CD4-positive, alpha-beta T cell (primary cell): ENCODE data around the gene STK11. TPM values are rescaled to one million over a fixed set of nuclear protein-coding genes. Genes with fewer than 3 reads are reported as not detected.

Experiments used
- ATAC-seq: fragments of 200-7000 bp; cut with Tn5 transposase; one replicate; pipeline ENCODE4 v1.10.0; 2022; ENCODE audit warnings: mild to moderate bottlenecking; ENCODE audit not compliant: poor library complexity
- CTCF ChIA-PET: fragments of 350-600 bp; sonication (Branson Sonifier 250); formaldehyde crosslinking; loops from one replicate; lab custom pipeline; 2021; ENCODE audit warnings: antibody characterized with exemption, inconsistent platforms; lab: Charles Lee
- POLR2A ChIA-PET: fragments of 350-600 bp; sonication (Branson Sonifier 250); formaldehyde crosslinking; loops from one replicate; lab custom pipeline; 2021; ENCODE audit warnings: antibody characterized with exemption, inconsistent platforms; lab: Charles Lee
- DNase-seq, 14 experiments: peaks; one replicate each; pipeline ENCODE4 v3.0.0-alpha.2; 2013 to 2020; ENCODE audit warnings: mixed read lengths in 2 of 14
- H3K27ac ChIP-seq, 2 donors: one replicate each; pipeline versions ENCODE4 v1.5.1 to v1.7.0; 2013; ENCODE audit warnings: low read length in 2 of 2, low read depth in 1 of 2, mild to moderate bottlenecking in 1 of 2
- H3K27me3 ChIP-seq, 2 experiments: 1 replicate in 1 of 2; 2 replicates in 1 of 2; pipeline versions ENCODE4 v1.6.1 to v1.7.0; 2013; ENCODE audit warnings: low read length in 2 of 2, control low read depth in 1 of 2, mild to moderate bottlenecking in 1 of 2, moderate library complexity in 1 of 2; ENCODE audit not compliant: insufficient read depth in 2 of 2, control insufficient read depth in 1 of 2
- H3K36me3 ChIP-seq: one replicate; pipeline ENCODE4 v1.6.1; 2013; ENCODE audit warnings: low read length, control low read depth; ENCODE audit not compliant: insufficient read depth
- H3K4me1 ChIP-seq: one replicate; pipeline ENCODE4 v1.6.1; 2013; ENCODE audit warnings: low read length, control low read depth; ENCODE audit not compliant: insufficient read depth
- H3K4me3 ChIP-seq: one replicate; pipeline ENCODE4 v1.5.1; 2013; ENCODE audit warnings: mild to moderate bottlenecking, low read length, moderate library complexity
- H3K9me3 ChIP-seq, 2 experiments: 1 replicate in 1 of 2; 2 replicates in 1 of 2; pipeline versions ENCODE4 v1.6.1 to v1.7.0; 2013; ENCODE audit warnings: low read length in 2 of 2, mild to moderate bottlenecking in 2 of 2, control low read depth in 1 of 2, moderate library complexity in 1 of 2; ENCODE audit not compliant: control insufficient read depth in 1 of 2, insufficient read depth in 1 of 2
- H3K27ac Mint-ChIP-seq: one replicate; pipeline ENCODE4 v1.8.0; 2020; ENCODE audit warnings: mixed read lengths
- H3K27me3 Mint-ChIP-seq: one replicate; pipeline ENCODE4 v1.8.0; 2021; ENCODE audit warnings: mixed read lengths
- H3K36me3 Mint-ChIP-seq: one replicate; pipeline ENCODE4 v1.8.0; 2021; ENCODE audit warnings: low read depth, mixed read lengths
- H3K4me1 Mint-ChIP-seq: one replicate; pipeline ENCODE4 v1.8.0; 2021; ENCODE audit warnings: low read depth, mixed read lengths
- H3K4me3 Mint-ChIP-seq: one replicate; pipeline ENCODE4 v1.8.0; 2020; ENCODE audit warnings: mild to moderate bottlenecking, mixed read lengths
- H3K9me3 Mint-ChIP-seq: one replicate; pipeline ENCODE4 v1.8.0; 2020; ENCODE audit warnings: mixed read lengths
- CTCF ChIP-seq: fragments of 200-600 bp; IDR thresholded peaks from one replicate; pipeline ENCODE4 v1.8.0; 2022; ENCODE audit warnings: antibody characterized with exemption, mild to moderate bottlenecking
- intact Hi-C, 2 experiments: fragments of 100-400 bp; cut with DNase I in 1 of 2; cut with micrococcal nuclease in 1 of 2; formaldehyde crosslinking; loops; one replicate each; pipeline versions ENCODE4 v1.15.1 to v1.9.0; 2023 to 2025; cut with DNase I, micrococcal nuclease
- total RNA-seq, 174 experiments: library from RNA in 2 of 174; stranded (reverse) in 2 of 174; gene quantifications; one replicate each; pipeline ENCODE4 v1.2.3 and lab custom pipeline; 2021 to 2026

The STK11 gene
- total RNA-seq, 2 experiments from 2014 or later: 49.7 to 53.0 TPM

DNA sequence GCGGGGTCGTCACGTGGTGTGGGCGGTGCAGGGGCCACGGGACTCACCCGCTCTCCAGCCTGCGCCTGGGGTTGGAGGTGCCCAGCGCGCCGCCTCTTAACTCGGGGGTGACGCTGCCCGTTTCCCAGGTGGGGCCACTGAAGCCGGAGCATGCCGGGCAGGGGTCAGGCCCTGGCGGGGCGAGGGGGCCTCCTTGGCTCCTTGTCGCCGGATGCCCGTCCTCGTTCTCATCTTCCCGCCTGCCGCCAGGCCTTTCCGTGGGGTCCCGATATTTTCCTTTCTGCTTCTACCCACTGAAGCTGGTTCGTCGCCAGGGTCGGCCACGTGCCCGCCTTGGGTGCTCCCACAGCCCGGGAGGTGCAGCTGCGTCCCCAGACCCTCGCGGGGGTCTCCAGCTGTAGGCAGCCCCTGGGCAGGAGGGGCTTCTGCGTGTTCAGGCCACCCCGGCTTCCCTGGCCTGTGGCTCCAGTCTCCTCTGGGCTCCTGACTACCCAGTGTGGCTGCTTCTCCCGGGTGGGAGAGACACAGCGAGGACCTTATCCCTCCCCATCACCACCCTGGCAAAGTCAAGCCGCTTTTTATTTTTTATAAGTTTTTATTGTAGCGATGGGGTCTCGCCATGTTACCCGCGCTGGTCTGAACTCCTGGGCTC, 70.5 kb downstream of the STK11 start:
- Histone ChIP-seq H3K4me1 (peaks cover 68% of the 10 kb centered on the region), H3K27ac (peak overlapping the region; percentile 77 to 96), H3K27me3 (no peaks in the 10 kb centered on the region), H3K4me3 (peak overlapping the region; percentile 91), H3K9me3 (no peaks in the 10 kb centered on the region), H3K36me3 (peaks cover 69% of the 10 kb centered on the region)
- no peak for TF ChIP-seq CTCF
- Mint-ChIP-seq H3K36me3 (peaks cover 69% of the 10 kb centered on the region), H3K4me1 (peaks cover 52% of the 10 kb centered on the region), H3K27ac (peak overlapping the region; percentile 96), H3K27me3 (no peaks in the 10 kb centered on the region), H3K4me3 (peak overlapping the region; percentile 94), H3K9me3 (no peaks in the 10 kb centered on the region)
- ATAC-seq (no peak), DNase-seq (peak in 1 of 14 experiments; percentile 43)
- CTCF ChIA-PET: interaction anchor here (0.6 to 1.4 kb wide), 2 partner anchors 32 to 633 kb away, joined by 3 to 10 read pairs; no protein-coding TSS in a partner anchor
- intact Hi-C loops: loop anchor here (5.0 to 10.0 kb wide), 4 partner anchors 76 to 199 kb away; partner anchors contain the start of genes C19orf25 (in 1 of the 2), DAZAP1 (in 1 of the 2), GAMT (in 1 of the 2) and RPS15 (in 1 of the 2)
- POLR2A ChIA-PET: interaction anchor here (1.3 to 1.8 kb wide), 4 partner anchors 10 to 249 kb away, joined by 6 to 25 read pairs (median 12); partner anchors contain the start of genes ARHGAP45 and CNN2

- intact Hi-C loops: loop anchor here (5.0 to 10.0 kb wide), 4 partner anchors 76 to 198 kb away; partner anchors contain the start of genes C19orf25 (in 1 of the 2), DAZAP1 (in 1 of the 2), GAMT (in 1 of the 2) and RPS15 (in 1 of the 2)
- peaks cover 64% of the 10 kb centered on the region for H3K36me3 ChIP-seq
- H3K9me3 ChIP-seq: no peaks in the 10 kb centered on the region
- TF ChIP-seq CTCF: no peak
- POLR2A ChIA-PET: interaction anchor here (0.9 to 1.8 kb wide), 3 partner anchors 106 to 250 kb away, joined by 4 to 9 read pairs (median 6); partner anchors contain the start of genes ARHGAP45 and CNN2
- peaks cover 63% of the 10 kb centered on the region for H3K4me1 ChIP-seq
- peak overlapping the region; percentile 77 to 96 for H3K27ac ChIP-seq
- H3K4me3 ChIP-seq: peak overlapping the region; percentile 91
- H3K4me1 Mint-ChIP-seq: peaks cover 47% of the 10 kb centered on the region
- peak overlapping the region; percentile 96 for H3K27ac Mint-ChIP-seq
- peak overlapping the region; percentile 94 for H3K4me3 Mint-ChIP-seq
- no peaks in the 10 kb centered on the region for H3K9me3 Mint-ChIP-seq
- ATAC-seq (peak; percentile 7), DNase-seq (peak in 6 of 14 experiments; percentile 32 to 70 (median 56))
- H3K27me3 Mint-ChIP-seq: no peaks in the 10 kb centered on the region
- CTCF ChIA-PET: interaction anchor here (1.2 to 1.4 kb wide), 2 partner anchors 28 to 96 kb away, joined by 3 read pairs; no protein-coding TSS in a partner anchor
- H3K36me3 Mint-ChIP-seq: peaks cover 64% of the 10 kb centered on the region
- no peaks in the 10 kb centered on the region for H3K27me3 ChIP-seq
Observed at GRCh38 chr19:1276628-1277022, 71.0 kb downstream of the STK11 start.

GRCh38 chr19:1277061-1277460, 71.5 kb downstream of the STK11 start:
- CTCF ChIA-PET: interaction anchor here (1.1 to 1.4 kb wide), 3 partner anchors 28 to 95 kb away, joined by 3 to 4 read pairs (median 3); no protein-coding TSS in a partner anchor
- TF ChIP-seq CTCF: no peak
- H3K9me3 ChIP-seq: no peaks in the 10 kb centered on the region
- Mint-ChIP-seq H3K36me3 (peaks cover 59% of the 10 kb centered on the region), H3K27ac (peak overlapping the region; percentile 96), H3K4me3 (peak overlapping the region; percentile 94), H3K4me1 (peaks cover 42% of the 10 kb centered on the region), H3K27me3 (no peaks in the 10 kb centered on the region), H3K9me3 (no peaks in the 10 kb centered on the region)
- no peak overlapping the region for H3K4me3 ChIP-seq
- H3K4me1 ChIP-seq: peaks cover 58% of the 10 kb centered on the region
- ATAC-seq: no peak
- POLR2A ChIA-PET: interaction anchor here (0.9 to 1.4 kb wide), 2 partner anchors 8 to 106 kb away, joined by 4 to 8 read pairs; partner anchors contain the start of gene CIRBP
- intact Hi-C loops: loop anchor here (5.0 to 10.0 kb wide), 4 partner anchors 75 to 198 kb away; partner anchors contain the start of genes C19orf25 (in 1 of the 2), DAZAP1 (in 1 of the 2), GAMT (in 1 of the 2) and RPS15 (in 1 of the 2)
- peak in 1 of 14 experiments; percentile 19 for DNase-seq
- H3K36me3 ChIP-seq: peaks cover 59% of the 10 kb centered on the region
- no peaks in the 10 kb centered on the region for H3K27me3 ChIP-seq
- peak overlapping the region in 1 of 2 donors; percentile 77 for H3K27ac ChIP-seq

Other genes with a start within 250 kb of the STK11 start
- 10 to 100 TPM; 16.8 to 17.1 TPM for gene WDR18, start 221.4 kb upstream of the STK11 start, total RNA-seq
- under 1 TPM; 0.17 to 0.22 TPM for gene GRIN3B, start 205.4 kb upstream of the STK11 start, total RNA-seq
- 100 to 1,000 TPM; 388 to 390 TPM for gene TMEM259, start 184.7 kb upstream of the STK11 start, total RNA-seq
- gene RNU6-2, start 184.3 kb upstream of the STK11 start, total RNA-seq: not detected
- 100 to 1,000 TPM; 307 to 318 TPM for gene CNN2, start 179.2 kb upstream of the STK11 start, total RNA-seq
- gene ABCA7, start 165.7 kb upstream of the STK11 start, total RNA-seq: 100 to 1,000 TPM; 114 to 118 TPM
- 100 to 1,000 TPM; 861 to 878 TPM for gene ARHGAP45, start 138.6 kb upstream of the STK11 start, total RNA-seq
- 10 to 100 TPM; 45.8 to 49.0 TPM for gene POLR2E, start 110.4 kb upstream of the STK11 start, total RNA-seq
- 100 to 1,000 TPM; 174 to 175 TPM for gene GPX4, start 101.8 kb upstream of the STK11 start, total RNA-seq
- gene SBNO2, start 31.5 kb upstream of the STK11 start, total RNA-seq: 100 to 1,000 TPM; 126 to 137 TPM
- gene CBARP, start 32.2 kb downstream of the STK11 start, total RNA-seq: under 1 TPM in 1 of 2 experiments, not detected in 1; 0.22 TPM
- gene ATP5F1D, start 36.0 kb downstream of the STK11 start, total RNA-seq: 10 to 100 TPM; 77.6 to 92.6 TPM
- 100 to 1,000 TPM; 214 to 228 TPM for gene MIDN, start 42.8 kb downstream of the STK11 start, total RNA-seq
- 100 to 1,000 TPM; 614 to 628 TPM for gene CIRBP, start 63.6 kb downstream of the STK11 start, total RNA-seq
- 10 to 100 TPM; 32.0 to 38.3 TPM for gene FAM174C, start 69.8 kb downstream of the STK11 start, total RNA-seq
- not detected for gene EFNA2, start 80.1 kb downstream of the STK11 start, total RNA-seq
- 10 to 100 TPM; 40.0 to 42.6 TPM for gene NDUFS7, start 178.1 kb downstream of the STK11 start, total RNA-seq
- 10 to 100 TPM; 11.0 to 13.0 TPM for gene GAMT, start 195.8 kb downstream of the STK11 start, total RNA-seq
- gene DAZAP1, start 201.8 kb downstream of the STK11 start, total RNA-seq: 100 to 1,000 TPM; 128 to 133 TPM
- 1,000 to 10,000 TPM; 2,193 to 2,200 TPM for gene RPS15, start 232.6 kb downstream of the STK11 start, total RNA-seq
- gene APC2, start 244.3 kb downstream of the STK11 start, total RNA-seq: under 1 TPM; 0.20 to 0.30 TPM